22Rv1 (cell line): ENCODE measurements around the gene ZBTB20.
A peak's percentile ranks its signal among the peaks of the same experiment; 100 is the strongest.

Source experiments
- H3K27ac ChIP-seq: fragments of 450-650 bp; 2 replicates; pipeline ENCODE4 v1.5.1; 2017
- ZFX ChIP-seq: fragments of 450-650 bp; IDR thresholded peaks from 2 replicates; pipeline ENCODE4 v1.6.1; 2017; ENCODE audit warnings: antibody characterized with exemption, borderline replicate concordance
- TF ChIP-seq, protein P1 (sequence below): fragments of 450-650 bp; IDR thresholded peaks from 2 replicates; pipeline ENCODE4 v1.5.1; 2017; ENCODE audit warnings: mild to moderate bottlenecking

Gene ZBTB20

GRCh38 chr3:114855839-114856238 is 291.2 kb downstream of the ZBTB20 start:
- no peak for TF ChIP-seq ZFX
- TF ChIP-seq, protein P1, sequence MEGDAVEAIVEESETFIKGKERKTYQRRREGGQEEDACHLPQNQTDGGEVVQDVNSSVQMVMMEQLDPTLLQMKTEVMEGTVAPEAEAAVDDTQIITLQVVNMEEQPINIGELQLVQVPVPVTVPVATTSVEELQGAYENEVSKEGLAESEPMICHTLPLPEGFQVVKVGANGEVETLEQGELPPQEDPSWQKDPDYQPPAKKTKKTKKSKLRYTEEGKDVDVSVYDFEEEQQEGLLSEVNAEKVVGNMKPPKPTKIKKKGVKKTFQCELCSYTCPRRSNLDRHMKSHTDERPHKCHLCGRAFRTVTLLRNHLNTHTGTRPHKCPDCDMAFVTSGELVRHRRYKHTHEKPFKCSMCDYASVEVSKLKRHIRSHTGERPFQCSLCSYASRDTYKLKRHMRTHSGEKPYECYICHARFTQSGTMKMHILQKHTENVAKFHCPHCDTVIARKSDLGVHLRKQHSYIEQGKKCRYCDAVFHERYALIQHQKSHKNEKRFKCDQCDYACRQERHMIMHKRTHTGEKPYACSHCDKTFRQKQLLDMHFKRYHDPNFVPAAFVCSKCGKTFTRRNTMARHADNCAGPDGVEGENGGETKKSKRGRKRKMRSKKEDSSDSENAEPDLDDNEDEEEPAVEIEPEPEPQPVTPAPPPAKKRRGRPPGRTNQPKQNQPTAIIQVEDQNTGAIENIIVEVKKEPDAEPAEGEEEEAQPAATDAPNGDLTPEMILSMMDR = no peak
- no peak overlapping the region for H3K27ac ChIP-seq

DNA sequence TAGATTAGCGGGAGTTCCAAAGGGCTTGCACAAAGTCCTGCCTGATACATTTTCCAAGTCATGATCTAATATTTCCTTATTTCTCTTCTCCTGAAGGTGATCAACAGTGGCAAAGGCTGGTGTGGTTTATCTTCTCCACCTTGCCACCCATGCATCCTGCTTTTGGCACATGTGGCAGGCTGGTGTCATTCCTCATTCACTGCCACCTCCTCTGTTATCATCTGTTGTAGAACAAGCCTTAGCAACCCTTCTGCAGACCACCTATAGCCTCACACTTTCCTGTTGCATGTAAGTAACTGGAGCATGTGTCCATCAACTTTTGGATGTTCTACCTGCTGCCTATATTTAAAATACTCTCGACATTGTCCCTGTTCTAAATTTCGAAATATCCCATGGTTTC is 294.1 kb downstream of the ZBTB20 start:
- H3K27ac ChIP-seq = no peak overlapping the region
- TF ChIP-seq, protein P1 = no peak
- no peak for TF ChIP-seq ZFX

GRCh38 chr3:114850898-114851297 is 296.2 kb downstream of the ZBTB20 start:
- H3K27ac ChIP-seq = no peak overlapping the region
- no peak for TF ChIP-seq ZFX
- TF ChIP-seq, protein P1 = no peak

DNA sequence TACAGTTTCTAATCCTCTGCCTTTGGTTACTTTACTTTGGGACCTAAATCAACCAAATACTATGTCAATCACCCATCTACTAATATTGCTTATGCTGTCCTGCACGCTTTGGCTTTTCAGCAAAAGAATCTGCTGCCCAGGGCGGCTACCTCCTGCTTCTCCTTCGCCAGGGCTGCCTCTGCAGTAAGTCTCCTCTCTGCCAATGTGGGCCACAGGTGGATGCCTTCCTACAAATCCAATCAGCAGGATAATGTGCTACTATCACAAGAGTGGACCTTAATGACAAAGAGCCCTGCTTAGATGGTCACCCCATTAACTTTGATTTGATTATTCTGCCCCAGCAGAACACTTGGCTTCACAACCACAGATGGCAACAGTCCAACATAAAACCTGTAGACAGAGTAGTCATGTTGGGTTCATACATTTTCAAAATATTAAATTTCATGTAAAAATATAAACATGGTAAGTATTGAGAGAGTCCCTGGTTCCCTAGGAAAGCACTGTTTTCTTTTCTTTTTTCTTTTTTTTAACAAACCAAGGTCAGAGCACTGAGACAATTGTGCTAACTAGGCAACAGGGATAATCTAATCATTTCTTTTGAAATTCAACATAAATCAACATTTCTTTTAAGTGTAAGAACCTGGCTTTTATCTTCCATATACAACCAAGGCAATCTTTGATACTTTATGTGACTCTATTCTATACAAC is 298.3 kb downstream of the ZBTB20 start:
- TF ChIP-seq, protein P1 = no peak
- no peak for TF ChIP-seq ZFX
- H3K27ac ChIP-seq = peak overlapping the region; percentile 55; the same call in 1 of the 2 replicates

DNA sequence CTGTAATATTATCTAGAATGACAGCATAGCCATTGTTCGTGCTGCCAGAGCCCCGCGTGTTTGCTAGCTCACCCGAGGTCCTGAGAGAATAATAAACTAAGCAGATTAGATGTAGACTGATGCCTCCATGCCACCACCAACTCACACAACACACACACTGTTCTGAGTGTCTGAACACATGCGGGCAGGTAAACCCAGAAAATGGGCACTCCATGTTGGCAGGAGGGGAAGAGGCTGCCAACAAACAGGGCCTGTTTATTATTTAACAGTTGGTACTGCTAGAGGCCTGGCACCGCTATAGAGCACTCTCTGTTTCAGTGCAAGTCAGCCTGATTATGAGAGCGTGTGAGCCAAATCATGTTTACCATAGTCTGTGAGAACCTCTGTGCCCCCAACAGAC is 299.0 kb downstream of the ZBTB20 start:
- peak overlapping the region; percentile 55; the same call in 1 of the 2 replicates for H3K27ac ChIP-seq
- TF ChIP-seq, protein P1 = no peak

DNA sequence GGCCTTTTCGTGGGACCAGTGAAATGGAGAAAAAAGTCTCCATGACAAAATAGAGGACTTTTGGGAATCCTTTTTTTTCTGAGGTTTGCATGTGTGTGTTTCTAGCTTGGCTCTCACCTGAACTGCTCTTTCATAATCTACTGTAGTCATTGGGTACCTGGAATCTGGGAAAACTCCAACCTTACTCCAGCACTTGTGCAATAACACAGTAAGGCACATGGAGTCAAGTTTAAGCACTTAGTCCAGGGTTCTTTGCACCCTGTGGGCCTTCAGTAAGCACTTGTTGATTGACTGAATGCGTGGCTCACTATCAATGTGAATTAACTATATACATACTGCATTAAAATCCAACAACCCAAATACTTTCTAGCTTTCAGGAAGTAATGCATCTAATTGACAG is 299.5 kb downstream of the ZBTB20 start:
- TF ChIP-seq, protein P1 = no peak
- TF ChIP-seq ZFX = no peak
- peak overlapping the region; percentile 55 for H3K27ac ChIP-seq

DNA sequence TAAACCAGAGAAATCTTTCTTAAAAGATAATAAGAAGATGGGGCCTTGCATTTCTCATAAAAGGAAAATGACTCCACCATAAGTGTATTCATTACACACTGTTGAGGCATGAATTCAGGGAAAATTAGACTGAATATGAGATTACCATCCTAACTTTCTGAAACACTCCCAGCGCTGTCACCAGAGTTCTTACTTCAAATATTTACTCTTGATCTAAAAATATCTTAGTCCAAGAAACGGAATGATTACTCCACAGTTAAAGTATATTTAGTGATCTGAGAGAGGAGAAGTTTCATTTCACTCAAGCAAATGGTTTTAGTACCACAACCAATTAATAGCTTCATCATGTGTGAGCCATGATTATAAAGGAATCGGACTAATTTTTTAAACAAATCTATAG is 300.3 kb downstream of the ZBTB20 start:
- TF ChIP-seq, protein P1 = no peak
- no peak for TF ChIP-seq ZFX

More for the DNA sequence above, 300.3 kb downstream of the ZBTB20 start:
- H3K27ac ChIP-seq = peak overlapping the region; percentile 55
